Naive thymus-derived CD8-positive, alpha-beta T cell (primary cell): ENCODE results near the gene PHLDB3. TPM values are rescaled to one million over a fixed set of nuclear protein-coding genes. Genes with fewer than 3 reads are reported as not detected.

Experiments
- ATAC-seq, 2 donors: fragments of 150-1000 bp; cut with Tn5 transposase in 1 of 2; sonication (Bioruptor Pico), chemical (Tn5 transposase) in 1 of 2; 1 replicate in 1 of 2; 2 replicates in 1 of 2; pipeline ENCODE4 v1.10.0; 2021; ENCODE audit warnings: mild to moderate bottlenecking in 2 of 2, moderate library complexity in 2 of 2
- POLR2A ChIA-PET: fragments of 350-600 bp; sonication (Branson Sonifier 250); formaldehyde crosslinking; loops from one replicate; lab custom pipeline; 2021; ENCODE audit warnings: antibody characterized with exemption; lab: Charles Lee
- DNase-seq, 10 donors: peaks; one replicate each; pipeline versions ENCODE4 v3.0.0 to v3.0.0-alpha.2; 2020 to 2022
- H3K27ac Mint-ChIP-seq, 10 donors: one replicate each; pipeline ENCODE4 v1.8.0; 2020 to 2022; ENCODE audit warnings: mild to moderate bottlenecking in 10 of 10, mixed read lengths in 10 of 10, moderate library complexity in 4 of 10, inconsistent platforms in 1 of 10
- H3K27me3 Mint-ChIP-seq, 5 donors: one replicate each; pipeline ENCODE4 v1.8.0; 2021 to 2022; ENCODE audit warnings: mixed read lengths in 5 of 5
- H3K36me3 Mint-ChIP-seq, 3 donors: one replicate each; pipeline ENCODE4 v1.8.0; 2020 to 2022; ENCODE audit warnings: mixed read lengths in 3 of 3, mild to moderate bottlenecking in 2 of 3, inconsistent platforms in 1 of 3
- H3K4me1 Mint-ChIP-seq, 4 donors: one replicate each; pipeline ENCODE4 v1.8.0; 2021 to 2022; ENCODE audit warnings: mixed read lengths in 4 of 4
- H3K4me3 Mint-ChIP-seq, 10 donors: one replicate each; pipeline ENCODE4 v1.8.0; 2020 to 2022; ENCODE audit warnings: mild to moderate bottlenecking in 10 of 10, mixed read lengths in 10 of 10, moderate library complexity in 6 of 10, inconsistent platforms in 1 of 10
- H3K9me3 Mint-ChIP-seq, 9 donors: one replicate each; pipeline ENCODE4 v1.8.0; 2020 to 2022; ENCODE audit warnings: mixed read lengths in 9 of 9, mild to moderate bottlenecking in 3 of 9, inconsistent platforms in 1 of 9, moderate library complexity in 1 of 9
- polyA plus RNA-seq, 3 donors: library from polyadenylated mRNA; unstranded; fragments of 300-500 nt; fragmentation: Illumina TruSeq; gene quantifications; one replicate each; pipeline ENCODE4 v1.2.3, GENCODE V29; 2021
- total RNA-seq, 8 experiments: library from RNA in 2 of 8; stranded (reverse) in 2 of 8; gene quantifications; one replicate each; pipeline ENCODE4 v1.2.3 and lab custom pipeline; 2021 to 2026

The PHLDB3 gene
- total and polyA plus RNA-seq, 5 experiments from 2014 or later, result 3.5 to 48.6 (median 7.2) TPM

DNA sequence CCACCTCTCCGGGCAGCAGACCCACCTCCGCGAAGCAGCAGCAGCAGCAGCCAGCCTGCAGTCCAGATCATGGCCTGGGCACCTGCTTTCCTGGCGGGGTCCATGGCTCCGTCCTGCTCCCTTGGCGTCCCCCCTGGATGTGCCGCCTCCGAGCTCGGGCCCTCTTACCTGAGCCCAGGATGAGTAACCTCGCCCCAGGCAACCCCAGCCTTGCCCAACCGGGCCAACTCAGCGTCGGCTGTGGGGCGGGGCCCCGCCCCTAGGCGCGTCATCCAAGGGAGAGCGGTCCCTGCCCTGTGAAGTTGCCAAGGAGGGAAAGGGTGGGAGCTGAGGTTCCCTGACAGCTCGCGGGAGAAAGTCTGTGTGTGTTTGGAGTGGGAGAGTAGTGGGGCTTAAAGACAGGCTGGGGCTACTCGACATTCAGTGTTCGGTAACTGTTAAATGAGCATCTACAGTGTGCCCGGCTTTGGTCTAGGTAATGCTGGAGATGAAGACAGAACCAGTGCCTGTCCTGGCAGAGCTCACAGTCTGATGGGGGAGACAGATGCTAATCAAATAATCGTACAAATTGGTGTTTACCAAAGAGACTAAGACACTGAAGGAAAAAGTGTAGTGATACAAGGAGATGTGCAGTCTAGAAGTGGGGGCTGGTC is 39.0 kb downstream of the PHLDB3 start, which contains the start of gene LYPD3:
Gene LYPD3, minus strand, starts transcription at position 141 of the 653 bp plus-strand sequence. Its CDS starts 37 bp downstream, at position 104.
- peak within 1 kb of the TSS; percentile 81 to 98 (median 94) for H3K4me3 Mint-ChIP-seq
- peaks cover 0 to 2% (median 0%) of the 10 kb centered on the region in 3 donors for H3K36me3 Mint-ChIP-seq
- H3K4me1 Mint-ChIP-seq, result peaks cover 39 to 83% (median 75%) of the 10 kb centered on the region in 4 donors
- H3K27me3 Mint-ChIP-seq, result no peaks in the 10 kb centered on the region
- ATAC-seq (no peak), DNase-seq (peak in 1 of 10 donors; percentile 4)
- H3K27ac Mint-ChIP-seq, result peak within 1 kb of the TSS; percentile 95 to 100 (median 99)
- POLR2A ChIA-PET, result interaction anchor here (0.6 to 5.1 kb wide), 8 partner anchors 9 to 203 kb away, joined by 3 to 71 read pairs (median 10); partner anchors contain the start of gene PHLDB3
- H3K9me3 Mint-ChIP-seq, result no peaks in the 10 kb centered on the region

DNA sequence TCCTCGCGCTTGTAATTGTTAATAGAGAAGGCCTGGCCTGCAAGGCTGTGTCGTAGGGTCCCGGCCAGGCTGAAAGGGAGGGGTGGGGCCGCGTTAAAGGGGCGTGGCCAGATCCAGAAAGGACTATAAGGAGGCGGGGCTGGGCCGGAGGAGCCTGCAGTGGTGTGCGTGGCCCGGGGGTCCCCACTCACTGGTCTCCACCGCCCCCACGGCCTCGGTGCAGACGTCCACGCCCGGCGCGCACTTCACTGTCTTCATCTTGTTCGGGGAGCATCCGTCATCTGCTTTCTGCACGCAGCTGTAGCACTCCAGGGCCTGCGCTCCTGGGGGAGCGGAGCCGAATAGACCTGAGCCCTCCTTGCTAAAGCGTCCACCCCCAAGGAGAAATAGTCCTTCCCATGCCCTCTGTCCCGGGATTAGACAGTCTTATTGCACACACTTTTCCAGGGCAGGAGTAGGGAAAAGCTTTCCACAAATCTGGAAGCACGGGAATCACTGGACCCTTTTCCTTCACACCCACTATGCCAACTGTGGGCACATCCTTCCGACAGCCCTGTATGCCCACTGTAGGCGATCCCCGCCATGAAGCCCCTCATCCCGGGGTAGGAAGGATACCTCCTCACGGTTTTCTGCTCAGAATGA is 40.3 kb downstream of the PHLDB3 start:
- Mint-ChIP-seq H3K27ac (peak overlapping the region; percentile 95 to 100 (median 99)), H3K4me3 (peak overlapping the region; percentile 81 to 98 (median 94)), H3K9me3 (no peaks in the 10 kb centered on the region), H3K4me1 (peaks cover 38 to 71% (median 62%) of the 10 kb centered on the region in 4 donors), H3K36me3 (peaks cover 0 to 2% (median 0%) of the 10 kb centered on the region in 3 donors), H3K27me3 (no peaks in the 10 kb centered on the region)
- POLR2A ChIA-PET, result interaction anchor here (0.5 to 5.1 kb wide), 23 partner anchors 10 to 204 kb away, joined by 3 to 71 read pairs (median 4); partner anchors contain the start of genes IRGQ, PHLDB3, ZNF575 and ZNF576
- peak in 1 of 10 donors; percentile 68 for DNase-seq
- ATAC-seq, result no peak

DNA sequence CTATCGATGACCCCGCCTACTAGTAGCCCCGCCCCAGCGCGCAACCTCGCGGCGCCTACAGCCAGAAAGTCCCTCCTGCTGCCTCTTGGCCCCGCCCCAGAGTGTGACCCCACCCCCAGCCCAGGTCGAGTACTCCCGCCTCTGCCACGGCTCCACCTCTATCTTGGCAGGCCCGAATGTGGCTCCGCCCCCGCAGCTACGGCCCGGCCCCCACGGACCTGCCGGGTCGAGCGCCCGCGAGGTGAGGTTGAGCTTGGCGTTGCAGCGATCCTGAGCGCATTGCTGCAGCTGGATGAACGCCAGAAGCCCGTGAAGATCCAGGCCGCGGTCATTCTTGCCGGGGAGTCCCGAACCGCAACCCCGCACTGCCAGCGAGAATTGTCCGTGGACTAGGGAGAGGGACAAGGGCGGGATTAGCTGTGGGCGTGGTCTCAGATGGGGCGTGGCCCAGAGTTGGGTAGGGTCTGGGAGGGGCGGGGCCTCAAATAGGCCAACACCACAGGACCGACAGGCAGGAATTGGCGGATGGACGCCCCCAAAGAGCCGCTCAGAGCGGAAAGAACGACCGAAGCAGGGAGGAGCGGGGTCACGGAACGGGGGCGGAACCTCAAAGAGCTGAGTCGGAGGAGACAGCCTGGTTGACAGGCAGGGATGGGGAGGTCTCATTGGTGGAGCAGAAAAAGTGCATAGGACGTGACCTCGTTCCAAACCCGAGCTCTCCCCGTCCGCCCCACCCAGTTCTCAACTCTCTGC is 41.0 kb downstream of the PHLDB3 start:
- H3K9me3 Mint-ChIP-seq, result no peaks in the 10 kb centered on the region
- H3K27me3 Mint-ChIP-seq, result no peaks in the 10 kb centered on the region

DNA sequence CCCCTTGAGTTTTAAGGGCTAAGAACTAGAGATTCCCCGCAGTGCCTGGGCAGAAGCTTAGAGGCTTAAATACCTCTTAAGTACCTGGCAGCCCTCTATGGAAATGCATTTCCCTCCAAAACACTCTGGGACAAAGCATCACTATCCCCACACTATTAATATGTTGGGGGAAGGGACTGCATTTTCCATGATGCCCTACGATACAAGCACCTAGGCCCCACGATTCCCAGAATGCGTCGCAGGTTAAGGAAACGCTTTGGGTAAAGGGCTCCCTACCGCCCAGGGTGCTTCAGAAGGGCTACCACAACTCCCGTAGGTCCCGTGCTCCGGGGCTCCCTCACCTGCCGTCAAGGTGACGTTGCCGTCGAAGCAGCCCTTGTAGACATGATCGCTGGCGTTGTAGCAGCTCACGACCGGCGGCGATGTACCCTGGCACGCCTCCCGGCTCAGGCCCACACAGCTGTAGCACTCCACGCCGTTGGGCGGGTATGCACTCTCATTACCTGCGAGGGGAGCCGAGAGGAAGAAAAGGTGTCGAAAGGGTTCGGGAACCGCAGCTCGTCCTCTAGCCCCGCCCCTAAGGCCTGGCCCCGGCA is 41.7 kb downstream of the PHLDB3 start:
- peak overlapping the region; percentile 81 to 98 (median 94) for H3K4me3 Mint-ChIP-seq
- POLR2A ChIA-PET, result interaction anchor here (0.6 to 5.1 kb wide), 17 partner anchors 9 to 206 kb away, joined by 3 to 71 read pairs (median 8); partner anchors contain the start of genes IRGQ, PHLDB3, ZNF575 and ZNF576
- ATAC-seq (no peak), DNase-seq (no peak)
- no peaks in the 10 kb centered on the region for H3K9me3 Mint-ChIP-seq
- H3K27me3 Mint-ChIP-seq, result no peaks in the 10 kb centered on the region
- peaks cover 29 to 57% (median 49%) of the 10 kb centered on the region in 4 donors for H3K4me1 Mint-ChIP-seq
- H3K27ac Mint-ChIP-seq, result peak overlapping the region; percentile 63 to 100 (median 99)
- H3K36me3 Mint-ChIP-seq, result peaks cover 0 to 2% (median 0%) of the 10 kb centered on the region in 3 donors

More for the DNA sequence above, 41.0 kb downstream of the PHLDB3 start:
- POLR2A ChIA-PET, result interaction anchor here (0.6 to 5.1 kb wide), 24 partner anchors 9 to 205 kb away, joined by 3 to 71 read pairs (median 4); partner anchors contain the start of genes IRGQ, PHLDB3, ZNF575 and ZNF576
- Mint-ChIP-seq H3K27ac (peak overlapping the region; percentile 95 to 100 (median 99)), H3K36me3 (peaks cover 0 to 2% (median 0%) of the 10 kb centered on the region in 3 donors), H3K4me3 (peak overlapping the region; percentile 81 to 98 (median 94)), H3K4me1 (peaks cover 36 to 64% (median 55%) of the 10 kb centered on the region in 4 donors)
- DNase-seq (peak; percentile 98 to 100 (median 100)), ATAC-seq (peak; percentile 80 to 81)

DNA sequence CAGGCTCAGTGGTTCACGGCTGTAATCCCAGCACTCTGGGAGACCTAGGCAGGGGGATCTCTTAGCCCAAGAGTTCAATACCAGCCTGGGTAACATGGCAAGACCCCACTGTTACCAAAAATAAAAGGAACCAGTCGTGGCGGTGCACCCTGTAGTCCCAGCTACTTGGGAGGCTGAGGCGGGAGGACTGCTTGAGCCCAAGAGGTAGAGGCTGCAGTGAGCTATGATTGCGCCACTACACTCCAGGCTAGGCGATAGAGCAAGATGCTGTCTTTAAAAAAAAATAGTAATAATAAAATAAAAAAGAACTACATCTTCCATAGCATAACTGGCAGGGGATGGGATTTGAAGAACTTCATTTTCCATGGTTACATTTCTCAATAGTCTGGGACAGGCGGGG is 42.2 kb downstream of the PHLDB3 start:
- H3K27me3 Mint-ChIP-seq, result no peaks in the 10 kb centered on the region
- no peak for ATAC-seq
- peak overlapping the region; percentile 60 to 100 (median 99) for H3K27ac Mint-ChIP-seq
- H3K4me3 Mint-ChIP-seq, result peak overlapping the region; percentile 81 to 98 (median 94)
- no peaks in the 10 kb centered on the region for H3K9me3 Mint-ChIP-seq
- no peak for DNase-seq
- peaks cover 29 to 52% (median 44%) of the 10 kb centered on the region in 4 donors for H3K4me1 Mint-ChIP-seq
- peaks cover 0 to 2% (median 0%) of the 10 kb centered on the region in 3 donors for H3K36me3 Mint-ChIP-seq
- POLR2A ChIA-PET, result interaction anchor here (0.9 to 5.1 kb wide), 11 partner anchors 9 to 132 kb away, joined by 3 to 71 read pairs (median 14); partner anchors contain the start of genes PHLDB3 and ZNF575

DNA sequence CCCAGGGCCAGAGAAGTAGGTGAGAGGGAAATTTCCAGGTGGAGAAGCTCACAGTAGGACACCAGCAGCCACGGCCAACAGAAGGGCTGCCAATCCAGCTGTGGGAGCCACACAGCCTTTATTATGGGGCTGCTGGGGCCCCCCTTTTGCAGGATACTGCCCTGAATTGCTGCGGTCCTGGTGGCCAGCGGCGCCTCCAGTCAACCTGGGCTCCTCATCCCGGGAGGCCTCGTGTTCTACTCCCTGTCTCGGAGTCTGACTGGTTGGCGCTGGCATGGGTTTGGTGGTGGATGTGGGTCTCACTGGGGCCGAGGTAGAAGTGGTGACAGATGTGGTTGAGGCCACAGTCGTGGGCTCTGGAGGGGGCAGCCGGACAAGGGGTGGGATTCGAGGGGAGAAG is 43.2 kb downstream of the PHLDB3 start:
- no peaks in the 10 kb centered on the region for H3K27me3 Mint-ChIP-seq
- peak overlapping the region in 6 of 10 donors; percentile 18 to 90 (median 66) for H3K4me3 Mint-ChIP-seq
- no peaks in the 10 kb centered on the region for H3K9me3 Mint-ChIP-seq
- POLR2A ChIA-PET, result interaction anchor here (0.6 to 2.0 kb wide), 2 partner anchors 13 to 58 kb away, joined by 5 to 6 read pairs; no protein-coding TSS in a partner anchor
- H3K27ac Mint-ChIP-seq, result peak overlapping the region in 9 of 10 donors; percentile 9 to 92 (median 55)
- H3K36me3 Mint-ChIP-seq, result peaks cover 0 to 2% (median 0%) of the 10 kb centered on the region in 3 donors
- ATAC-seq (no peak), DNase-seq (no peak)
- H3K4me1 Mint-ChIP-seq, result peaks cover 27 to 47% (median 38%) of the 10 kb centered on the region in 4 donors

DNA sequence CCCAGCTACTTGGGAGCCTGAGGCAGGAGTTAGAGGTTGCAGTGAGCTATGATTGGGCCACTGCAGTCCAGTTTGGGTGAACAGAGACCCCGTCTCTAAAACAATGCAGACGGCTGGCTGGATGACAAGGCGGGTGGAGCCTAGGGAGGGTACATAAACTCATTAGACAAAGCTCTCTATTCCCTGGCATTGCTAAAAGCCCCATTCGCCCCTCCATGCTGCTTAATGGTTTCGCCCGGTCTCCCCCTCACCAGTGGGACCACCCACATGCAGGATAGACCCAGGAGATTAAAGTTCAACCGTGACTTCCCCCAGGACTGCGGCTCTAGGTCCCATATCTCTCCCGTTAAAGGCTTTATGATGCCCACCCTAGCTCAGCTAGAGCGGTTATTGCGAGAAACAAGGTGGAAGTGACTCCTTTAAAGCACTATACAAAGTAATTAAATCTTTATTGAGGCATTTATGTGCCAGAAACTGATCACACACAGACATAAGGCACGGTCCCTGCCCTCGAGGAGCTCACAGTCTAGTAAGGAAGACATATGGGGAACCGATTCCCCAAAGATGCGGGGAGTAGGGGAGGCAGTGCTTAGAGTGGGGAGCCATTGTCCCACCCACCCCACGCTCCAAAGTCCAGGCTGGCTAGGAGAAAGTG is 44.1 kb downstream of the PHLDB3 start:
- ATAC-seq (no peak), DNase-seq (no peak)
- H3K9me3 Mint-ChIP-seq, result no peaks in the 10 kb centered on the region
- peak overlapping the region in 4 of 10 donors; percentile 15 to 92 (median 50) for H3K27ac Mint-ChIP-seq
- H3K27me3 Mint-ChIP-seq, result no peaks in the 10 kb centered on the region
- H3K4me1 Mint-ChIP-seq, result peaks cover 22 to 39% (median 33%) of the 10 kb centered on the region in 4 donors
- H3K36me3 Mint-ChIP-seq, result peaks cover 0 to 2% (median 0%) of the 10 kb centered on the region in 3 donors
- POLR2A ChIA-PET, result interaction anchor here (0.7 to 2.0 kb wide), 5 partner anchors 21 to 102 kb away, joined by 3 to 6 read pairs (median 3); partner anchors contain the start of gene ZNF575
- H3K4me3 Mint-ChIP-seq, result peak overlapping the region in 4 of 10 donors; percentile 0 to 81 (median 36)

DNA sequence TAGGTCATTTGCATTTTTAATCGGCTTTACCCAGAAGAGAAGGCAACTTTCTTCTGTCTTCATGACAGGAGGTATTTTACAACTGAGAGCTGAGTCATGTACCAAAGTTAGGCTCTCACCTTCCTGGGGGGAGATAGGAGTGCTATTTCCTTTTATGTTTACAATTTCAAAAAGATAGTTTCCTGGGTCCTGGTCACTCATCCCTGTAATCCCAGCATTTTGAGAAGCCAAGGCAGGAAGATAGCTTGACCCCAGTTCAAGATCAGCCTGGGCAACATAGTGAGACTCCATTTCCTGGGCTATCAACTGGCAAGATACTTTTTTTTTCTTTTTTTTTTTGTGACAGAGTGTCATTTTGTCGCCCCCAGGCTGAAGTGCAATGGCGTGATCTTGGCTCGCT is 46.7 kb downstream of the PHLDB3 start:
- DNase-seq, result no peak
- Mint-ChIP-seq H3K27ac (no peak overlapping the region), H3K36me3 (peaks cover 0 to 2% (median 0%) of the 10 kb centered on the region in 3 donors), H3K4me1 (peaks cover 16 to 21% (median 18%) of the 10 kb centered on the region in 4 donors), H3K27me3 (no peaks in the 10 kb centered on the region), H3K9me3 (no peaks in the 10 kb centered on the region), H3K4me3 (no peak overlapping the region)
- no peak for ATAC-seq
- POLR2A ChIA-PET, result interaction anchor here (0.8 to 1.3 kb wide), 2 partner anchors 14 to 52 kb away, joined by 4 read pairs; no protein-coding TSS in a partner anchor

DNA sequence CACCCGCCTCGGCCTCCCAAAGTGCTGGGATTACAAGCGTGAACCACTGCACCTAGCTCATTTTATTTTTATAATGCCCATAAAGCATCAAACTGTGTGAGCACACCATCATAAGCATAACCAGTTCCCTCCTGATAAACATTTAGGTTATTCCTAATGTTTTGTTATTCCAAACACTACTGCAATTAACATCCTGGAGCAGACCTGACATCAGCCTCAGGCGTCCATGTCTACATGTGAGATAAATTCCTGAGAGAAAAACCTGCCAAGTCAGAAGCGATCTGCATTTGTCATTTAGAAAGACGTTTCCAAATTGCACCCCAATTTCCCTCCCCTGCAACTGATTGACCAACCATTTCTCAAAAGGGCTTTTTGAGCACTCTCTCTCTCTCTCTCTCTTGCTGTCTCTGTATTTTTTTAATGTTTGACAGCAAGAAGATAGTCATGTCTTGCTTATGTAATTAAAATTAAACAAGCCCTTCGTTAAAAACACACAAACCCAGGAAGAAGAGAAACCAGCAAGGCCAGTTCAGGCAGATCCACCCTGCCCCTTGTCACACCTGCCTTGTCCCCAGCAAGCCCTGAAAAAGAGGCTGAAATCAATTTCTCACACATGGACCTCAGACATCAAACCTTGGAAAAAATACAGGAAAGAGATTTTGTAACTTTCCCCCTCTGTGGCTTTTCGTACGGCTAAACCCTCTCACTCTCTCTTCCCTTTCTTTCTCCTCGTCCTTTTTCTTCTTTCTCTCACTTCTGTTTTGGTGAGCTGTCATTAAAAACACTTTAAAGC is 49.0 kb downstream of the PHLDB3 start:
- Mint-ChIP-seq H3K27ac (peak overlapping the region in 5 of 10 donors; percentile 25 to 89 (median 73)), H3K27me3 (no peaks in the 10 kb centered on the region), H3K4me3 (no peak overlapping the region), H3K4me1 (peaks cover 0 to 8% (median 5%) of the 10 kb centered on the region in 4 donors), H3K9me3 (peaks cover 0 to 6% (median 0%) of the 10 kb centered on the region in 9 donors), H3K36me3 (peaks cover 0 to 6% (median 4%) of the 10 kb centered on the region in 3 donors)
- DNase-seq, result no peak
- no peak for ATAC-seq
- POLR2A ChIA-PET, result interaction anchor here (0.7 kb wide), 1 partner anchor 154 kb away, joined by 3 read pairs; no protein-coding TSS in a partner anchor

DNA sequence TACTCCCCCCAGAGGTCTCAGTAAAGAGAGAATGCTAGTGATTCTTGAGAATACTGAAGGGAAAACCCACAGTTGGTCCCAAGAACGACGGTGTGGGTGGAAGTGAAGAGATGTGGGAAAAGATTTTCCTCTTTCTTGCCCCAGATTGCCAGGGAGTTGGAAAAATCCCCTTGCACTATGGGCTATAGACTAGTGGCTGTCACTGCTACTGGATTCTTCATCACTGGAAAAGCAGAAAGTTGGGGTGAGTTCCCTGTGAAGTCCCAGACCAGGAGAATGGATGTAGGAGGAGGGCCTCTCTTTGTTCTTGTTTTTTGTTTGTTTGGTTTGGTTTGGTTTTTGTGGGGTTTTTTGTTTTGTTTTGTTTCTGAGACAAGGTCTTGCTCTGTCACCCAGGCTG is 50.5 kb downstream of the PHLDB3 start:
- no peak overlapping the region for H3K4me3 Mint-ChIP-seq

More for the DNA sequence above, 50.5 kb downstream of the PHLDB3 start:
- Mint-ChIP-seq H3K36me3 (peaks cover 0 to 6% (median 4%) of the 10 kb centered on the region in 3 donors), H3K27ac (peak overlapping the region in 1 of 10 donors; percentile 83), H3K9me3 (peaks cover 0 to 6% (median 0%) of the 10 kb centered on the region in 9 donors), H3K4me1 (peaks cover 0 to 6% (median 5%) of the 10 kb centered on the region in 4 donors), H3K27me3 (no peaks in the 10 kb centered on the region)
- POLR2A ChIA-PET, result interaction anchor here (0.9 to 1.6 kb wide), 2 partner anchors 9 to 10 kb away, joined by 3 to 5 read pairs; no protein-coding TSS in a partner anchor
- ATAC-seq (no peak), DNase-seq (no peak)
